GM12801 (cell line): ENCODE measurements around the gene CAMKK2.

Experiments used
- CTCF ChIP-seq: IDR thresholded peaks from one replicate; pipeline ENCODE4 v1.5.1; 2011; ENCODE audit warnings: control low read depth; ENCODE audit not compliant: insufficient read length; ENCODE audit errors: extremely low read depth

The CAMKK2 gene

GRCh38 chr12:121304306-121304705 is 7.8 kb upstream of the CAMKK2 start:
- TF ChIP-seq CTCF = no peak

- TF ChIP-seq CTCF = no peak
Observed at GRCh38 chr12:121301876-121302275, 5.4 kb upstream of the CAMKK2 start.

- TF ChIP-seq CTCF = no peak
Observed at GRCh38 chr12:121300083-121300819, 3.7 kb upstream of the CAMKK2 start.

DNA sequence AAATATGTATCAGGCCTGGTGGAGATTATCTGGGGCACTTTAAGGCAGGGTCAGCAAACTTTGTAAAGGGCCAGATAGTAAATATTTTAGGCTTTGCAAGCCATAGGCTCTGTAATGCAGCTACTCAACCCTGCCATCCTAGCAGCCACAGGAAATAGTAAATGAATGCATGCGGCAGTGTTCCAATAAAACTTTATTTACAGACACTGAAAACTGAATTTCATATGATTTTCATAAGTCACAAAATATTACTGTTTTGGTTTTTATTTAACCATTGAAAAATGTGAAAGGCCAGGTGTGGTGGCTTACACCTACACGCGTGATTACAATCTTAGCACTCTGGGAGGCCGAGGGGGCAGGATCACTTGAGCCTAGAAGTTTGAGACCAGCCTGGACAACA is 3.2 kb upstream of the CAMKK2 start:
- TF ChIP-seq CTCF = no peak

DNA sequence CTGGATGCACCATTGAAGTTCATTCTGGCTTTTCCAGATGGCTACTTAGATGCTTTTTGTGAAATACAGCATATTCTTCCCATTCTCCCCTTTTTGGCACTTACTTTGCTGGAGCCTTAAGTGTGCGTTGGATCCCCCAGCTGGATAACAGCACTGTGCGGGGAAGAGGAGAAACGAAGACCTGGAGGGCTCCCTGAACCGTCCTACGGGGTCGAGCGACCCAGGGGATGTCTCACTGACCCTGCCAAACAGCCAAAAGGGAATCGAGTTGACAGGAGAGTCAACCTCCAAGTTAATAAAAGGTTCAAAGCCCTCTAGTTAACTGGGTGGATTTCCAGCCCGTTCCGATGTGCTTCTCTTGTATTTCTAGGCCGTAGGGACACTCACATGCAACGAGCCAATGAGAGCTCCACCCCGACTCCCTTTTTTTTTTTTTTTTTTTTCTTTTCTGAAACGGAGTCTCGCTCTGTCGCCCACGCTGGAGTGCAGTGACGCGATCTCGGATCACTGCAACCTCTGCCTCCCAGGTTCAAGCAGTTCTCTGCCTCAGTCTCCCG is 1.0 kb upstream of the CAMKK2 start:
- no peak for TF ChIP-seq CTCF

GRCh38 chr12:121295746-121296617 is 527 bp downstream of the CAMKK2 start:
- no peak for TF ChIP-seq CTCF

- no peak for TF ChIP-seq CTCF
Observed at GRCh38 chr12:121295116-121295745, 1.3 kb downstream of the CAMKK2 start.
